Endothelial cell of umbilical vein (primary cell): Measurements from ENCODE around the gene ACSM2A.

Experiments
- CTCF ChIP-seq, 2 donors: IDR thresholded peaks; 1 replicate in 1 of 2; 2 replicates in 1 of 2; pipeline ENCODE4 v1.5.1; 2011; ENCODE audit warnings: low read length in 2 of 2, mild to moderate bottlenecking in 2 of 2, moderate library complexity in 2 of 2, control low read depth in 1 of 2, inconsistent platforms in 1 of 2, low read depth in 1 of 2; ENCODE audit not compliant: insufficient read depth in 1 of 2; ENCODE audit errors: extremely low read depth in 1 of 2
- EZH2 ChIP-seq: IDR thresholded peaks from 2 replicates; pipeline ENCODE4 v1.6.1; 2012; ENCODE audit warnings: borderline replicate concordance, low read depth, mild to moderate bottlenecking, moderate library complexity, low read length, inconsistent platforms; ENCODE audit not compliant: severe bottlenecking
- MAX ChIP-seq: IDR thresholded peaks from 2 replicates; pipeline ENCODE4 v1.6.1; 2011; ENCODE audit not compliant: insufficient read depth, insufficient read length
- MYC ChIP-seq: IDR thresholded peaks from one replicate; pipeline ENCODE4 v1.6.1; 2011; ENCODE audit warnings: mild to moderate bottlenecking, low read depth, low read length
- POLR2A ChIP-seq: IDR thresholded peaks from 2 replicates; pipeline ENCODE4 v1.6.1; 2012; ENCODE audit warnings: low read depth, mild to moderate bottlenecking, control low read depth, low read length
- POLR2AphosphoS5 ChIP-seq: IDR thresholded peaks from 2 replicates; pipeline ENCODE4 v1.6.1; 2012; ENCODE audit warnings: low read depth, mild to moderate bottlenecking, control low read depth, low read length, moderate library complexity; ENCODE audit not compliant: insufficient read depth

- TF ChIP-seq CTCF (IDR thresholded peaks at IDR 0.05; ENCODE audit: extremely low read depth in 1 of 2, insufficient read depth in 1 of 2, low read depth in 1 of 2, low read length in 2 of 2) (no peak), POLR2A (no peak), POLR2AphosphoS5 (no peak), EZH2 (no peak), MYC (no peak), MAX (no peak)
Measured at GRCh38 chr16:20504418-20504817, 53.1 kb downstream of the ACSM2A start.
